ENCODE results near the gene PPP5C.

Gene PPP5C

GRCh38 chr19:46341937-46342336 lies 5.0 kb upstream of the PPP5C start:
- no peak for TF ChIP-seq CTCF (IDR thresholded peaks at IDR 0.05; ENCODE audit: low read depth, low read length)
- no peak for TF ChIP-seq MAX (IDR thresholded peaks at IDR 0.05; ENCODE audit: low read depth, low read length)
- TF ChIP-seq POLR2A (IDR thresholded peaks at IDR 0.05; ENCODE audit: extremely low read depth, insufficient read length) = no peak
- TF ChIP-seq MYC (IDR thresholded peaks at IDR 0.05; ENCODE audit: low read depth, low read length) = no peak
- no peak for DNase-seq (ENCODE audit: low read depth)
- no peak overlapping the region for H3K4me3 ChIP-seq (ENCODE audit: low read depth, low read length)

GRCh38 chr19:46344363-46344762 lies 2.5 kb upstream of the PPP5C start:
- no peak for DNase-seq (ENCODE audit: low read depth)
- TF ChIP-seq CTCF (IDR thresholded peaks at IDR 0.05; ENCODE audit: low read depth, low read length) = no peak
- no peak for TF ChIP-seq POLR2A (IDR thresholded peaks at IDR 0.05; ENCODE audit: extremely low read depth, insufficient read length)
- H3K4me3 ChIP-seq (ENCODE audit: low read depth, low read length) = no peak overlapping the region

- TF ChIP-seq MYC (IDR thresholded peaks at IDR 0.05; ENCODE audit: low read depth, low read length) (no peak), CTCF (IDR thresholded peaks at IDR 0.05; ENCODE audit: low read depth, low read length) (no peak), POLR2A (IDR thresholded peaks at IDR 0.05; ENCODE audit: extremely low read depth, insufficient read length) (no peak), MAX (IDR thresholded peaks at IDR 0.05; ENCODE audit: low read depth, low read length) (no peak)
- no peak overlapping the region for H3K4me3 ChIP-seq (ENCODE audit: low read depth, low read length)
Measured at GRCh38 chr19:46345157-46345556, 1.7 kb upstream of the PPP5C start.

GRCh38 chr19:46347572-46347883 lies 641 bp downstream of the PPP5C start:
- H3K4me3 ChIP-seq (ENCODE audit: low read depth, low read length) = peak overlapping the region; percentile 88
- no peak for DNase-seq (ENCODE audit: low read depth)
- TF ChIP-seq MAX (IDR thresholded peaks at IDR 0.05; ENCODE audit: low read depth, low read length) (no peak), MYC (IDR thresholded peaks at IDR 0.05; ENCODE audit: low read depth, low read length) (no peak), POLR2A (IDR thresholded peaks at IDR 0.05; ENCODE audit: extremely low read depth, insufficient read length) (no peak), CTCF (IDR thresholded peaks at IDR 0.05; ENCODE audit: low read depth, low read length) (no peak)

More at GRCh38 chr19:46345157-46345556, 1.7 kb upstream of the PPP5C start:
- DNase-seq (ENCODE audit: low read depth) = no peak

GRCh38 chr19:46347985-46348384 lies 1.1 kb downstream of the PPP5C start:
- H3K4me3 ChIP-seq (ENCODE audit: low read depth, low read length) = peak overlapping the region; percentile 88
- TF ChIP-seq MYC (IDR thresholded peaks at IDR 0.05; ENCODE audit: low read depth, low read length) (no peak), MAX (IDR thresholded peaks at IDR 0.05; ENCODE audit: low read depth, low read length) (no peak), POLR2A (IDR thresholded peaks at IDR 0.05; ENCODE audit: extremely low read depth, insufficient read length) (no peak), CTCF (IDR thresholded peaks at IDR 0.05; ENCODE audit: low read depth, low read length) (no peak)
- peak; percentile 40 for DNase-seq (ENCODE audit: low read depth)

- peak; percentile 51 for DNase-seq (ENCODE audit: low read depth)
- TF ChIP-seq MAX (IDR thresholded peaks at IDR 0.05; ENCODE audit: low read depth, low read length) (no peak), MYC (IDR thresholded peaks at IDR 0.05; ENCODE audit: low read depth, low read length) (no peak), CTCF (IDR thresholded peaks at IDR 0.05; ENCODE audit: low read depth, low read length) (no peak), POLR2A (IDR thresholded peaks at IDR 0.05; ENCODE audit: extremely low read depth, insufficient read length) (no peak)
- H3K4me3 ChIP-seq (ENCODE audit: low read depth, low read length) = peak overlapping the region; percentile 88
Measured at GRCh38 chr19:46349311-46349993, 2.6 kb downstream of the PPP5C start.
